ENCODE results near the gene ARHGAP8. TPM values are rescaled to one million over a fixed set of nuclear protein-coding genes. Genes with fewer than 3 reads are reported as not detected.

The ARHGAP8 gene
- total RNA-seq, 1 donor from 2014 or later, result 38.1 TPM

DNA sequence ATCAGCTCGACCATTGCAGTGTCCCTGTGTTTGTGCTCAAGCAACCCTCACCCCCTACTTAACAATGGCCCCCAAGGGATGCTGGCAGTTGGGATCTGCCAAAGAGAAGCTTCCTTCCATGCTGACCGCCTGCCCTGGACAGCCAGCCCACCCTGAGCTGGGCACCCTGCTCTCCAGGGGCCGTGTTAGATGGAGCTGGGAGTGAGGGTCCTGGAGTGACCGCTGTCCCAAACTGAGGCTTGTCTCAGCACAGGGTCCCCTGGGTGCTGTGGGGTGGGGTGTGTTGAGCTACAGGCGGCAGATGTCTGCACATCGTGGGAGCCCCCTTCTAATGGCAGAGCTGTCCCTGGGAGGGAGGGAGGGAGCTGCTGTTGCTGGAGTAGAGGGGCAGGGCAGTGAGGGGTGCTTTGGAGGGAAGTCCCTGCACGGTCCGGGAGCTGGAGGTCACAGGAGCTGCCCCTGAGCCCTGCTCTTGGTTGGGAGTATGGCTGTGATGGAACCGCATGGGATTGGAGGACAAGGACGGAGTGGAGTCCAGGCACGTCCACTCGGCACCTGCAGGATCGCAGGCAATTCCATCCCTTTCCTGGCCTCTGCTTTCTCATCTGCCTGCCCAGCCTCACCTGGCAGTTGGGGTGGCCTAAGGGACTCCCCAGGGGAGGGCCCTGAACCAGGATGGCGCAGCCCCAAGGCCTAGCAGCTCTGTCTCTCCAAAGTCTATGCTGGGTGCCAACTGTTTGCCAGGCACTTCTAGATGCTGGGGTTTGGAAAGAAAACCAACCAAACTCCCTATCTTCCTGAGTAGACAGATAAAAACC lies 126.3 kb downstream of the ARHGAP8 start:
- H3K4me3 ChIP-seq (ENCODE audit: low read depth, low read length), result no peak overlapping the region
- DNase-seq (ENCODE audit: low read depth), result no peak
- TF ChIP-seq, protein P1, sequence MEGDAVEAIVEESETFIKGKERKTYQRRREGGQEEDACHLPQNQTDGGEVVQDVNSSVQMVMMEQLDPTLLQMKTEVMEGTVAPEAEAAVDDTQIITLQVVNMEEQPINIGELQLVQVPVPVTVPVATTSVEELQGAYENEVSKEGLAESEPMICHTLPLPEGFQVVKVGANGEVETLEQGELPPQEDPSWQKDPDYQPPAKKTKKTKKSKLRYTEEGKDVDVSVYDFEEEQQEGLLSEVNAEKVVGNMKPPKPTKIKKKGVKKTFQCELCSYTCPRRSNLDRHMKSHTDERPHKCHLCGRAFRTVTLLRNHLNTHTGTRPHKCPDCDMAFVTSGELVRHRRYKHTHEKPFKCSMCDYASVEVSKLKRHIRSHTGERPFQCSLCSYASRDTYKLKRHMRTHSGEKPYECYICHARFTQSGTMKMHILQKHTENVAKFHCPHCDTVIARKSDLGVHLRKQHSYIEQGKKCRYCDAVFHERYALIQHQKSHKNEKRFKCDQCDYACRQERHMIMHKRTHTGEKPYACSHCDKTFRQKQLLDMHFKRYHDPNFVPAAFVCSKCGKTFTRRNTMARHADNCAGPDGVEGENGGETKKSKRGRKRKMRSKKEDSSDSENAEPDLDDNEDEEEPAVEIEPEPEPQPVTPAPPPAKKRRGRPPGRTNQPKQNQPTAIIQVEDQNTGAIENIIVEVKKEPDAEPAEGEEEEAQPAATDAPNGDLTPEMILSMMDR (conservative IDR thresholded peaks at IDR 0.05; ENCODE audit: low read depth, low read length), result no peak

GRCh38 chr22:44879301-44879680 lies 126.9 kb downstream of the ARHGAP8 start:
- no peak overlapping the region for H3K4me3 ChIP-seq (ENCODE audit: low read depth, low read length)
- DNase-seq (ENCODE audit: low read depth), result no peak
- TF ChIP-seq, protein P1 (conservative IDR thresholded peaks at IDR 0.05; ENCODE audit: low read depth, low read length), result no peak

- TF ChIP-seq, protein P1 (conservative IDR thresholded peaks at IDR 0.05; ENCODE audit: low read depth, low read length), result no peak
- no peak for DNase-seq (ENCODE audit: low read depth)
These were observed 128.4 kb downstream of the ARHGAP8 start for GRCh38 chr22:44880610-44881290.

DNA sequence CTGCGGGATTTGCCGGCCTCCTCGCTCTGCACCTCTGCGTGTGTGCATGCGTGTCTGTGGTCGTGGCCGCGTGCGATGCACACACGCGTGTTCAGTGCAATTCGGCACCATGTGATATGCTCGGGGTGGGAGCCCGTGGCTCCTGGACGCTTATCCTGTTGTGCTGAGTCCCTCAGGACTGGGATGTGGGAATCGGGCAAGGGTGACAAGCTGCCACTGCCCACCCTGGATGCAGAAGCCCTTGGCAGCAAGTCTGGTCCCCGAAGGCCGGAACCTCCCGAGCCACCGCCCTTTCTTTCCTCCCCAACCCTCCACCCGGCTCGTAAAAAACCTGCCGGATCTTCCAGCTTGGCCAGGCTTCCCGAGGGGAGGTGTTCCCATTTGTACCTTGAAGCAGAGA lies 129.2 kb downstream of the ARHGAP8 start:
- no peak overlapping the region for H3K4me3 ChIP-seq (ENCODE audit: low read depth, low read length)
- no peak for DNase-seq (ENCODE audit: low read depth)
- TF ChIP-seq, protein P1 (conservative IDR thresholded peaks at IDR 0.05; ENCODE audit: low read depth, low read length), result no peak

More at GRCh38 chr22:44880610-44881290, 128.4 kb downstream of the ARHGAP8 start:
- no peak overlapping the region for H3K4me3 ChIP-seq (ENCODE audit: low read depth, low read length)

DNA sequence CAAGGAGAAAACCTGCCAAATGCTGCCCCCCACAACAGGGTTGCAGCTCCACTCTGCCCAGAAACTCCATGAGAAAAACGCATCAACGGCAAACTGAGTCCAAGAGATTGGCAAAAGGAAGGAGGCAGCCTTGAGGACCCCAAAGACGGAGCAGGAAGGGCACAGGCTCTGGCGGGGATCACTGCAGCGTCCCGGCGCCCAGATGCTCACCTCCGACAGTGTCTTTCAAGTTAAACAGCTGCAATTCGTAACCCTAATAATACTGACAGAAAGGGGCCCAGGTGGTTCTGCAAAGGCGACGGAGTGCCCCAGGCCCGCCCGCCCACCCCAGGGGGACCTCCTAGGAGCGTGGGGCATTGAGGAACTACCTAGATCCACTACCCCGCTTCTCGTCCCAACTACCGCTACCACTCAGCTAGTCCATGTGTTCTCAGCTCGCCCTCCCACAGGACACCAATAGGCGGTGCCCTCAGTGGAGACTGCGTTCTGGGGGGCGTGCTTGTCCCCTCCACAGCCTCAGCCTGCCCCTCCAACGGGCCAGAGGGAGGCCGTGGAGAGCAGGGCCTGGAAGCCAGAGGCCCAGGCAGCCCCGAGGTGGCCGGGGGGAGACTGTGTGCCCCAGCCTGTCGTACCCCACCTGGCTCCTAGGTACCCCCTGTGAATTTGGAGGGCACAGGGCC lies 130.0 kb downstream of the ARHGAP8 start:
- TF ChIP-seq, protein P1 (conservative IDR thresholded peaks at IDR 0.05; ENCODE audit: low read depth, low read length), result no peak
- no peak overlapping the region for H3K4me3 ChIP-seq (ENCODE audit: low read depth, low read length)
- no peak for DNase-seq (ENCODE audit: low read depth)

DNA sequence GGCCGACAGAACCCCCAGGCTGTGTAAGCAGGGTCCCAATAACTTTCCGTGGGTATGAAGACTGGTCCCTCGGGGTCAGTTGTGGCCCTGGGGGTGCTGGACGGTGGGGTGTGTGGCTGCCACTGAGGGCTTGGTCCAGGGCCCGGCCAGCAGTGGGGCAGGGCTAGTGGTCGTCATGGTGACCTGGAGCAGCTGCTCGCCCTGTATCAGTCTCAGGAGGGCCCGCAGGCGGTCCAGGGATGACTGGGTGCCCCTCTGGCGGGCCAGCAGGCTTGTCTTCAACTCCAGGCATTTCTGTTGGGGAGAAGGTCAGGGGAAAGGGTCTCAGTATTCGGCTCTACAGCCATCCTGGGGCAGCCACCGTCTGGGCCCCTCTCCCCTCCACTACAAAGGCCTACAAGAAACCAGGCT lies 130.6 kb downstream of the ARHGAP8 start:
- DNase-seq (ENCODE audit: low read depth), result no peak
- H3K4me3 ChIP-seq (ENCODE audit: low read depth, low read length), result no peak overlapping the region
- TF ChIP-seq, protein P1 (conservative IDR thresholded peaks at IDR 0.05; ENCODE audit: low read depth, low read length), result no peak

Data from epithelial cell of proximal tubule (primary cell).